HCT116 (cell line): ENCODE results near the gene GLA. TPM values are rescaled to one million over a fixed set of nuclear protein-coding genes. Genes with fewer than 3 reads are reported as not detected.

Experiments
- ATAC-seq: fragments of 200-7000 bp; cut with Tn5 transposase; 2 replicates; pipeline ENCODE4 v1.9.1; 2020; ENCODE audit warnings: mild to moderate bottlenecking, moderate library complexity
- Bru-seq: library from RNA; stranded (reverse); fragments of 400-500 nt; gene quantifications from one replicate; lab custom pipeline; 2021; lab: Mats Ljungman, UMichigan
- BruChase-seq, 2 experiments: library from RNA; stranded (reverse); fragments of 400-500 nt; gene quantifications; one replicate each; lab custom pipeline; 2021; lab: Mats Ljungman, UMichigan
- BruUV-seq: library from RNA; stranded (reverse); fragments of 400-500 nt; replicated peaks from 2 replicates; lab custom pipeline; 2021; lab: Mats Ljungman, UMichigan
- CTCF ChIA-PET: fragments of 300-600 bp; sonication (Branson Sonifier 250); formaldehyde crosslinking; loops from one replicate; lab custom pipeline; 2021; ENCODE audit warnings: antibody characterized with exemption; lab: Charles Lee
- POLR2A ChIA-PET: fragments of 300-600, 350-600 bp; sonication (Branson Sonifier 250); formaldehyde crosslinking; loops from one replicate; lab custom pipeline; 2021; ENCODE audit warnings: antibody characterized with exemption; lab: Charles Lee
- RAD21 ChIA-PET, 2 experiments: fragments of 300-600 bp; sonication (Branson Sonifier 250); formaldehyde crosslinking; loops; one replicate each; lab custom pipeline; 2023; ENCODE audit warnings: low total read pairs in 2 of 2; ENCODE audit not compliant: uncharacterized antibody in 2 of 2, unreplicated experiment in 2 of 2, low non-redundant PET in 1 of 2; lab: Charles Lee
- DNase-seq: peaks from one replicate; pipeline ENCODE4 v3.0.0-alpha.2; 2010; ENCODE audit warnings: low read depth, low spot score
- H2AFZ ChIP-seq: fragments of 200-600 bp; shearing (Covaris generic), sonication (generic); 2 replicates; pipeline ENCODE4 v1.6.1; 2017; ENCODE audit warnings: low read depth, mixed run types, mixed read lengths, antibody characterized with exemption, low read length; ENCODE audit not compliant: poor library complexity, severe bottlenecking
- H3K27ac ChIP-seq: 2 replicates; pipeline ENCODE4 v1.5.1; 2012; ENCODE audit warnings: low read depth, low read length
- H3K27me3 ChIP-seq: fragments of 200-600 bp; sonication (generic); 2 replicates; pipeline ENCODE4 v1.6.1; 2016; ENCODE audit warnings: mixed run types, low read length, mixed read lengths; ENCODE audit not compliant: insufficient read depth
- H3K36me3 ChIP-seq, 2 experiments: fragments of 200-500 bp in 1 of 2; fragments of 200-600 bp in 1 of 2; sonication (Bioruptor generic) in 1 of 2; sonication (generic) in 1 of 2; 2 replicates each; pipeline versions ENCODE4 v1.5.1 to v1.6.1; 2014 to 2016; ENCODE audit warnings: low read length in 2 of 2, inconsistent platforms in 1 of 2, mixed read lengths in 1 of 2, mixed run types in 1 of 2; ENCODE audit not compliant: insufficient read depth in 2 of 2, control insufficient read depth in 1 of 2
- H3K4me1 ChIP-seq, 2 experiments: fragments of 200-600 bp in 1 of 2; sonication (generic) in 1 of 2; 2 replicates each; pipeline versions ENCODE4 v1.5.1 to v1.6.1; 2012 to 2017; ENCODE audit warnings: low read length in 2 of 2, inconsistent platforms in 1 of 2, mild to moderate bottlenecking in 1 of 2, mixed read lengths in 1 of 2, mixed run types in 1 of 2, moderate library complexity in 1 of 2; ENCODE audit not compliant: insufficient read depth in 2 of 2, control insufficient read depth in 1 of 2
- H3K4me2 ChIP-seq: fragments of 200-600 bp; sonication (generic); 2 replicates; pipeline ENCODE4 v1.6.1; 2017; ENCODE audit warnings: mixed run types, low read length, mixed read lengths
- H3K4me3 ChIP-seq, 2 experiments: fragments of 200-600 bp in 1 of 2; sonication (generic) in 1 of 2; replicated peaks in 1 of 2; 2 replicates each; pipeline ENCODE4 v1.5.1; 2011 to 2016; ENCODE audit warnings: low read length in 2 of 2, control low read depth in 1 of 2, low read depth in 1 of 2, mild to moderate bottlenecking in 1 of 2, mixed read lengths in 1 of 2, mixed run types in 1 of 2
- H3K79me2 ChIP-seq: fragments of 200-600 bp; sonication (generic); 2 replicates; pipeline ENCODE4 v1.6.1; 2017; ENCODE audit warnings: mild to moderate bottlenecking, mixed run types, low read length, moderate library complexity, mixed read lengths; ENCODE audit not compliant: insufficient read depth
- H3K9ac ChIP-seq: fragments of 200-600 bp; sonication (generic); 2 replicates; pipeline ENCODE4 v1.6.1; 2016; ENCODE audit warnings: low read length, mixed read lengths
- H3K9me2 ChIP-seq: fragments of 200-600 bp; sonication (generic), shearing (Covaris generic); 2 replicates; pipeline ENCODE4 v1.6.1; 2017; ENCODE audit warnings: mixed run types, mild to moderate bottlenecking, moderate library complexity; ENCODE audit not compliant: insufficient read depth
- H3K9me3 ChIP-seq, 2 experiments: fragments of 200-500 bp in 1 of 2; fragments of 200-600 bp in 1 of 2; sonication (Bioruptor generic) in 1 of 2; sonication (generic) in 1 of 2; 2 replicates each; pipeline ENCODE4 v1.6.1; 2014 to 2017; ENCODE audit warnings: low read length in 2 of 2, mixed read lengths in 2 of 2, inconsistent platforms in 1 of 2, low read depth in 1 of 2, mild to moderate bottlenecking in 1 of 2, mixed run types in 1 of 2, moderate library complexity in 1 of 2; ENCODE audit not compliant: control insufficient read depth in 1 of 2, insufficient read depth in 1 of 2
- H4K20me1 ChIP-seq: fragments of 200-600 bp; sonication (generic), shearing (Covaris generic); 2 replicates; pipeline ENCODE4 v1.6.1; 2017; ENCODE audit warnings: mixed run types, mild to moderate bottlenecking, moderate library complexity; ENCODE audit not compliant: insufficient read depth
- CBX3 ChIP-seq: IDR thresholded peaks from 2 replicates; pipeline ENCODE4 v1.6.1; 2012; ENCODE audit warnings: low read depth
- CEBPB ChIP-seq: IDR thresholded peaks from 2 replicates; pipeline ENCODE4 v1.6.1; 2012; ENCODE audit warnings: low read depth
- EGR1 ChIP-seq: IDR thresholded peaks from 2 replicates; pipeline ENCODE4 v1.6.1; 2012; ENCODE audit warnings: low read depth
- ELF1 ChIP-seq: IDR thresholded peaks from 2 replicates; pipeline ENCODE4 v1.6.1; 2012; ENCODE audit warnings: low read depth, borderline replicate concordance
- EZH2 ChIP-seq: fragments of 200-600 bp; sonication (generic); IDR thresholded peaks from 2 replicates; pipeline ENCODE4 v1.6.1; 2017; ENCODE audit warnings: antibody characterized with exemption, mixed run types
- EZH2phosphoT487 ChIP-seq: fragments of 200-600 bp; IDR thresholded peaks from 2 replicates; pipeline ENCODE4 v1.6.1; 2018; ENCODE audit warnings: antibody characterized with exemption, borderline replicate concordance
- FOSL1 ChIP-seq: IDR thresholded peaks from 2 replicates; pipeline ENCODE4 v1.6.1; 2012; ENCODE audit warnings: low read depth
- JUND ChIP-seq: IDR thresholded peaks from 2 replicates; pipeline ENCODE4 v1.6.1; 2012
- POLR2A ChIP-seq: IDR thresholded peaks from 2 replicates; pipeline ENCODE4 v1.7.0; 2011; ENCODE audit warnings: borderline replicate concordance; ENCODE audit not compliant: insufficient read depth, insufficient read length; ENCODE audit errors: extremely low read depth
- POLR2AphosphoS5 ChIP-seq: IDR thresholded peaks from 2 replicates; pipeline ENCODE4 v1.6.1; 2011; ENCODE audit warnings: mild to moderate bottlenecking, low read depth, low read length, moderate library complexity
- RAD21 ChIP-seq: IDR thresholded peaks from 2 replicates; pipeline ENCODE4 v1.6.1; 2012; ENCODE audit warnings: low read depth, mild to moderate bottlenecking
- SIN3A ChIP-seq: IDR thresholded peaks from 2 replicates; pipeline ENCODE4 v1.6.1; 2012; ENCODE audit warnings: low read depth
- SP1 ChIP-seq: IDR thresholded peaks from 2 replicates; pipeline ENCODE4 v1.6.1; 2012; ENCODE audit warnings: low read depth
- SRF ChIP-seq: IDR thresholded peaks from 2 replicates; pipeline ENCODE4 v1.6.1; 2012; ENCODE audit warnings: low read depth
- TCF7L2 ChIP-seq: IDR thresholded peaks from 2 replicates; pipeline ENCODE4 v1.7.0; 2011; ENCODE audit warnings: borderline replicate concordance, inconsistent platforms; ENCODE audit not compliant: insufficient read depth, insufficient read length; ENCODE audit errors: extremely low read depth
- YY1 ChIP-seq: IDR thresholded peaks from 2 replicates; pipeline ENCODE4 v1.6.1; 2011; ENCODE audit warnings: low read length, low read depth, moderate library complexity, mild to moderate bottlenecking; ENCODE audit not compliant: insufficient replicate concordance; ENCODE audit errors: extremely low read depth
- ZFX ChIP-seq: fragments of 450-650 bp; IDR thresholded peaks from 2 replicates; pipeline ENCODE4 v1.6.1; 2017
- ZNF274 ChIP-seq: fragments of 200-500 bp; sonication (Bioruptor generic); IDR thresholded peaks from 2 replicates; pipeline ENCODE4 v1.6.1; 2014; ENCODE audit warnings: mild to moderate bottlenecking, low read depth, low read length, inconsistent platforms
- intact Hi-C: fragments of 100-400 bp; cut with micrococcal nuclease; formaldehyde crosslinking; loops from 2 replicates; pipeline ENCODE4 v1.10.0; 2022
- long read RNA-seq: library from polyadenylated mRNA; unstranded; transcript quantifications from one replicate; pipeline ENCODE4 v2.0.0, GENCODE V29; 2021; ENCODE audit not compliant: unreplicated experiment
- polyA plus RNA-seq: library from polyadenylated mRNA; unstranded; fragments of >200 nt; gene quantifications from 2 replicates; pipeline ENCODE4 v1.2.1, GENCODE V29; 2012; ENCODE audit warnings: missing spikeins
- total RNA-seq: library from RNA; stranded (reverse); gene quantifications from one replicate; pipeline ENCODE4 v1.2.1, GENCODE V29; 2021; ENCODE audit not compliant: unreplicated experiment
- TF ChIP-seq, protein P1 (sequence below): IDR thresholded peaks from 2 replicates; pipeline ENCODE4 v1.6.1; 2012
- TF ChIP-seq, protein P2 (sequence below), 3 experiments: fragments of 200-600 bp in 1 of 3; sonication (generic) in 1 of 3; IDR thresholded peaks in 2 of 3; conservative IDR thresholded peaks in 1 of 3; 2 replicates each; pipeline ENCODE4 v1.5.1; 2012 to 2017; ENCODE audit warnings: low read depth in 2 of 3, low read length in 2 of 3, antibody characterized with exemption in 1 of 3, borderline replicate concordance in 1 of 3, control low read depth in 1 of 3, mild to moderate bottlenecking in 1 of 3, mixed read lengths in 1 of 3, mixed run types in 1 of 3, moderate library complexity in 1 of 3; ENCODE audit not compliant: insufficient read depth in 1 of 3
- TF ChIP-seq, protein P3 (sequence below): IDR thresholded peaks from 2 replicates; pipeline ENCODE4 v1.6.1; 2012

GLA gene
- total RNA-seq, result 40.8 TPM
- polyA plus RNA-seq, result 34.5 and 38.0 TPM in 2 replicates
- percentile 63 among the genes with signal in this experiment for Bru-seq, nascent RNA
- BruChase-seq, experiment 1, labeled RNA remaining after a 6-hour chase, result percentile 78 among the genes with signal in this experiment
- percentile 65 among the genes with signal in this experiment for BruChase-seq, experiment 2, labeled RNA remaining after a 2-hour chase
- long read RNA-seq, transcript GLA-201 (7 exons, 1,318 nt), result major isoform, 19 of 29 reads
- long read RNA-seq, transcript GLA-204 (3 exons, 793 nt), result minor isoform, 7 of 29 reads
- long read RNA-seq, partial matches to known transcripts, result 1 of 29 reads
- long read RNA-seq, other reads (novel, unspliced or antisense), result 1 of 29 reads

DNA sequence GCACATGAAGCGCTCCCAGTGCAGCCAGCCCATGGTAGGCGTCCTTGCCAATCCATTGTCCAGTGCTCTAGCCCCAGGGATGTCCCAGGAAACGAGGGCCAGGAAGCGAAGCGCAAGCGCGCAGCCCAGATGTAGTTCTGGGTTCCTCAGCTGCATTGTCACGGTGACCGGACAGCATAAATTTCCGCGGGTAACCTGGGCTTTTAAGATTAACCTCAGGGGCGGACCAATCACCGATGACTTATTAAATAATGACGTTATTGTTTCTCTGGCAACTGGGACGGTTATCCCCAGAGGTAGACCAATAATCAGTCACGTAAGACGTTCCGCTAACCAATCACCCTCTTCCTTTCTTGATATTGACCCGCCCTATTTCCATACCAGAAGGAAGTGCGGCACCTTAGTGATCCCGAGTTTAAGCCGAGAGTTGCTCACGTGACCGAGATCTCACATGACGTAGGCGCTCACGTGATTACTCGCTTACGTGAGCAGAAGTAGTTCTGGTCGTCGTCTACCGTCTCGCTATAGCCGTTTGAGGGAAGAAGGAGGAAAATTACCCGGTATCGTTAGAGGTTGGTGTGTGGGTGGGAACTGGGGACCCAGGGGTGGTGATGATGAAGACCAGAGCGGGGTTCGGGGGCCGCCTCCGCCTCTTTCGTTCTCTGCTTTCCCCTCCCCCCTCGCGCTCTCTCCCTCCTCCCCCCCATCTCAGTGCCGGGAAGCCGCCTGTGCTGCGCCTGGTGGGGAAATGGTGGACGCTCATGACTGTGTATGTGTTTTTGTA is at the start of gene GLA, which contains the start of gene HNRNPH2:
GLA (minus strand) TSS at position 178 of the 784 bp plus-strand sequence; CDS start at position 156, 22 bp downstream.
HNRNPH2 (plus strand) TSS at position 475 of the 784 bp plus-strand sequence. CDS start 3,767 bp downstream, outside the sequence.
- intact Hi-C loops, result no loop called here
- TF ChIP-seq JUND, result no peak
- TF ChIP-seq SRF, result no peak
- TF ChIP-seq, protein P1, sequence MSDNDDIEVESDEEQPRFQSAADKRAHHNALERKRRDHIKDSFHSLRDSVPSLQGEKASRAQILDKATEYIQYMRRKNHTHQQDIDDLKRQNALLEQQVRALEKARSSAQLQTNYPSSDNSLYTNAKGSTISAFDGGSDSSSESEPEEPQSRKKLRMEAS, result peak; percentile 55
- peak; percentile 63; the same call in 1 of the 2 replicates for TF ChIP-seq SIN3A
- TF ChIP-seq FOSL1, result no peak
- peak; percentile 63 for TF ChIP-seq POLR2A
- TF ChIP-seq CEBPB, result no peak
- TF ChIP-seq TCF7L2, result peak; percentile 80
- TF ChIP-seq ZFX, result no peak
- TF ChIP-seq SP1, result peak; percentile 75
- no peak for TF ChIP-seq RAD21
- no peak for TF ChIP-seq CBX3
- no peak for TF ChIP-seq EGR1
- TF ChIP-seq, protein P2, sequence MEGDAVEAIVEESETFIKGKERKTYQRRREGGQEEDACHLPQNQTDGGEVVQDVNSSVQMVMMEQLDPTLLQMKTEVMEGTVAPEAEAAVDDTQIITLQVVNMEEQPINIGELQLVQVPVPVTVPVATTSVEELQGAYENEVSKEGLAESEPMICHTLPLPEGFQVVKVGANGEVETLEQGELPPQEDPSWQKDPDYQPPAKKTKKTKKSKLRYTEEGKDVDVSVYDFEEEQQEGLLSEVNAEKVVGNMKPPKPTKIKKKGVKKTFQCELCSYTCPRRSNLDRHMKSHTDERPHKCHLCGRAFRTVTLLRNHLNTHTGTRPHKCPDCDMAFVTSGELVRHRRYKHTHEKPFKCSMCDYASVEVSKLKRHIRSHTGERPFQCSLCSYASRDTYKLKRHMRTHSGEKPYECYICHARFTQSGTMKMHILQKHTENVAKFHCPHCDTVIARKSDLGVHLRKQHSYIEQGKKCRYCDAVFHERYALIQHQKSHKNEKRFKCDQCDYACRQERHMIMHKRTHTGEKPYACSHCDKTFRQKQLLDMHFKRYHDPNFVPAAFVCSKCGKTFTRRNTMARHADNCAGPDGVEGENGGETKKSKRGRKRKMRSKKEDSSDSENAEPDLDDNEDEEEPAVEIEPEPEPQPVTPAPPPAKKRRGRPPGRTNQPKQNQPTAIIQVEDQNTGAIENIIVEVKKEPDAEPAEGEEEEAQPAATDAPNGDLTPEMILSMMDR (IDR thresholded peaks at IDR 0.05 in 2 of 3, conservative IDR thresholded peaks at IDR 0.05 in 1 of 3; ENCODE audit: borderline replicate concordance in 1 of 3, insufficient read depth in 1 of 3, low read depth in 2 of 3, low read length in 2 of 3), result peak in 1 of 3 experiments; percentile 12; a peak in 1 of 6 replicates
- TF ChIP-seq, protein P3, sequence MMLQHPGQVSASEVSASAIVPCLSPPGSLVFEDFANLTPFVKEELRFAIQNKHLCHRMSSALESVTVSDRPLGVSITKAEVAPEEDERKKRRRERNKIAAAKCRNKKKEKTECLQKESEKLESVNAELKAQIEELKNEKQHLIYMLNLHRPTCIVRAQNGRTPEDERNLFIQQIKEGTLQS, result no peak
- peak; percentile 75 for TF ChIP-seq POLR2AphosphoS5
- TF ChIP-seq EZH2phosphoT487, result no peak
- peak; percentile 74 for TF ChIP-seq YY1
- peak; percentile 35; the same call in 1 of the 2 replicates for TF ChIP-seq ELF1
- no peak for TF ChIP-seq ZNF274
- TF ChIP-seq EZH2, result no peak

More for the DNA sequence above, at the start of gene GLA, which contains the start of gene HNRNPH2:
- ChIA-PET CTCF (interaction anchor here (0.9 kb wide), 1 partner anchor 17 kb away, joined by 3 read pairs; the partner anchor contains the start of gene RPL36A), RAD21 (no interaction called here), POLR2A (interaction anchor here (0.9 kb wide), 1 partner anchor 10 kb away, joined by 4 read pairs; no protein-coding TSS in a partner anchor)
- BruUV-seq, result no TSS peak
- H3K79me2 ChIP-seq, result peaks cover 76% of the 10 kb centered on the region
- H2AFZ ChIP-seq, result no peak within 1 kb of the TSS
- H4K20me1 ChIP-seq, result no peaks in the 10 kb centered on the region
- H3K4me1 ChIP-seq, result 0 out of 4 replicates have a peak, but pooled peaks cover 0 to 3% of the 10 kb centered on the region in 2 experiments
- H3K9ac ChIP-seq, result peak within 1 kb of the TSS; percentile 91
- H3K4me2 ChIP-seq, result peak within 1 kb of the TSS; percentile 80
- peak within 1 kb of the TSS; percentile 79 for H3K27ac ChIP-seq
- no peaks in the 10 kb centered on the region for H3K27me3 ChIP-seq
- peaks cover 2 to 6% of the 10 kb centered on the region in 2 experiments; a peak in 3 of 4 replicates for H3K36me3 ChIP-seq
- peak within 1 kb of the TSS; percentile 76 to 90 for H3K4me3 ChIP-seq
- no peaks in the 10 kb centered on the region for H3K9me2 ChIP-seq
- ATAC-seq, result peak; percentile 93
- H3K9me3 ChIP-seq, result no peaks in the 10 kb centered on the region
- peak; percentile 96 for DNase-seq
